HepG2 (cell line): ENCODE data around the gene BMP8B. TPM values are rescaled to one million over a fixed set of nuclear protein-coding genes. Genes with fewer than 3 reads are reported as not detected.
A peak's percentile ranks its signal among the peaks of the same experiment; 100 is the strongest.

ENCODE experiments used
- GABPA ChIP-seq, 2 experiments: IDR thresholded peaks; 2 replicates each; pipeline ENCODE4 v1.6.1; 2011 to 2016; ENCODE audit warnings: low read depth in 2 of 2, low read length in 1 of 2, missing biosample characterization in 1 of 2, missing genetic modification characterization in 1 of 2
- HMGXB4 ChIP-seq, 2 experiments: sonication (generic) in 1 of 2; formaldehyde crosslinking in 1 of 2; IDR thresholded peaks; 2 replicates each; pipeline versions ENCODE4 v1.4.0 to v1.6.1; 2018 to 2020; ENCODE audit warnings: missing genetic modification reagents in 2 of 2, borderline replicate concordance in 1 of 2, low read depth in 1 of 2, mild to moderate bottlenecking in 1 of 2, missing biosample characterization in 1 of 2
- KDM2A ChIP-seq: sonication (generic); formaldehyde crosslinking; IDR thresholded peaks from 2 replicates; pipeline ENCODE4 v1.4.0; 2020; ENCODE audit warnings: low read depth, missing genetic modification reagents, borderline replicate concordance
- KMT2B ChIP-seq: IDR thresholded peaks from 2 replicates; pipeline ENCODE4 v1.6.1; 2016; ENCODE audit warnings: missing genetic modification reagents, missing compliant biosample characterization
- MXI1 ChIP-seq: IDR thresholded peaks from 3 replicates; pipeline ENCODE4 v1.6.1; 2012; ENCODE audit warnings: low read depth, low read length, inconsistent platforms, borderline replicate concordance
- PHF8 ChIP-seq: sonication (generic); formaldehyde crosslinking; IDR thresholded peaks from 2 replicates; pipeline ENCODE4 v1.5.0; 2020; ENCODE audit warnings: missing genetic modification reagents
- POLR2A ChIP-seq, 2 experiments: IDR thresholded peaks; 2 replicates each; pipeline ENCODE4 v1.6.1; 2011; ENCODE audit warnings: low read depth in 2 of 2, low read length in 2 of 2, mild to moderate bottlenecking in 1 of 2, moderate library complexity in 1 of 2; ENCODE audit not compliant: insufficient read depth in 1 of 2
- RBFOX2 ChIP-seq: fragments of 200-400 bp; formaldehyde crosslinking; IDR thresholded peaks from 2 replicates; pipeline ENCODE4 v1.6.1; 2017; ENCODE audit warnings: low read depth, mild to moderate bottlenecking, low read length
- TFDP1 ChIP-seq: IDR thresholded peaks from 2 replicates; pipeline ENCODE4 v1.6.1; 2016; ENCODE audit warnings: missing compliant biosample characterization, missing genetic modification reagents, borderline replicate concordance
- ZNF160 ChIP-seq: sonication (generic); formaldehyde crosslinking; IDR thresholded peaks from 2 replicates; pipeline ENCODE4 v1.8.0; 2022; ENCODE audit warnings: mild to moderate bottlenecking, inconsistent platforms, missing genetic modification reagents
- ZNF33A ChIP-seq: sonication (generic); formaldehyde crosslinking; IDR thresholded peaks from 2 replicates; pipeline ENCODE4 v1.5.1; 2020; ENCODE audit warnings: missing genetic modification reagents, mild to moderate bottlenecking, moderate library complexity, borderline replicate concordance
- ZNF607 ChIP-seq: sonication (generic); formaldehyde crosslinking; IDR thresholded peaks from 2 replicates; pipeline ENCODE4 v1.5.1; 2020; ENCODE audit warnings: missing genetic modification reagents, mild to moderate bottlenecking, borderline replicate concordance
- polyA plus RNA-seq, 8 experiments: library from polyadenylated mRNA; depleted of rRNA in 3 of 8; stranded (reverse) in 7 of 8; unstranded in 1 of 8; fragments of >200 nt; fragmentation: Illumina TruSeq in 4 of 8; extraction: Trizol in 4 of 8; gene quantifications; 2 replicates each; pipeline versions ENCODE4 v1.2.1 to v1.2.3, GENCODE V29; 2011 to 2016; ENCODE audit warnings: low read depth in 4 of 8, missing spikeins in 1 of 8, mixed read lengths in 1 of 8; ENCODE audit not compliant: insufficient read depth in 1 of 8
- total RNA-seq, 5 experiments: library from RNA; depleted of rRNA; stranded (reverse); fragments of >200 nt; fragmentation: Illumina TruSeq; extraction: Trizol; gene quantifications; 2 replicates each; pipeline ENCODE4 v1.2.3, GENCODE V29; 2016; ENCODE audit warnings: low read depth in 1 of 5
- TF ChIP-seq, protein P1 (sequence below): sonication (generic); formaldehyde crosslinking; IDR thresholded peaks from 2 replicates; pipeline ENCODE4 v1.4.0; 2020; ENCODE audit warnings: mild to moderate bottlenecking, missing genetic modification reagents
- TF ChIP-seq, protein P2 (sequence below): sonication (generic); formaldehyde crosslinking; IDR thresholded peaks from 2 replicates; pipeline ENCODE4 v1.5.1; 2020; ENCODE audit warnings: mild to moderate bottlenecking, missing genetic modification reagents, moderate library complexity

Gene BMP8B
- total and polyA plus RNA-seq, 2 of the 13 experiments (the other 11 are each of a cell fraction or from before 2014, with no cell fraction given): 0.29 to 0.41 TPM

- TF ChIP-seq ZNF33A (CRISPR knock-in tag): no peak
- no peak for TF ChIP-seq ZNF607 (CRISPR knock-in tag)
- TF ChIP-seq GABPA (IDR thresholded peaks at IDR 0.05; ENCODE audit: low read depth, low read length): peak; percentile 71
- peak; percentile 84 for TF ChIP-seq GABPA (CRISPR knock-in tag; IDR thresholded peaks at IDR 0.05; ENCODE audit: low read depth)
- TF ChIP-seq, protein P1, sequence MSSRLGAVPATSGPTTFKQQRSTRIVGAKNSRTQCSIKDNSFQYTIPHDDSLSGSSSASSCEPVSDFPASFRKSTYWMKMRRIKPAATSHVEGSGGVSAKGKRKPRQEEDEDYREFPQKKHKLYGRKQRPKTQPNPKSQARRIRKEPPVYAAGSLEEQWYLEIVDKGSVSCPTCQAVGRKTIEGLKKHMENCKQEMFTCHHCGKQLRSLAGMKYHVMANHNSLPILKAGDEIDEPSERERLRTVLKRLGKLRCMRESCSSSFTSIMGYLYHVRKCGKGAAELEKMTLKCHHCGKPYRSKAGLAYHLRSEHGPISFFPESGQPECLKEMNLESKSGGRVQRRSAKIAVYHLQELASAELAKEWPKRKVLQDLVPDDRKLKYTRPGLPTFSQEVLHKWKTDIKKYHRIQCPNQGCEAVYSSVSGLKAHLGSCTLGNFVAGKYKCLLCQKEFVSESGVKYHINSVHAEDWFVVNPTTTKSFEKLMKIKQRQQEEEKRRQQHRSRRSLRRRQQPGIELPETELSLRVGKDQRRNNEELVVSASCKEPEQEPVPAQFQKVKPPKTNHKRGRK (CRISPR knock-in tag): no peak
- peak; percentile 42; the same call in 1 of the 2 replicates for TF ChIP-seq KDM2A (CRISPR knock-in tag)
- TF ChIP-seq, protein P2, sequence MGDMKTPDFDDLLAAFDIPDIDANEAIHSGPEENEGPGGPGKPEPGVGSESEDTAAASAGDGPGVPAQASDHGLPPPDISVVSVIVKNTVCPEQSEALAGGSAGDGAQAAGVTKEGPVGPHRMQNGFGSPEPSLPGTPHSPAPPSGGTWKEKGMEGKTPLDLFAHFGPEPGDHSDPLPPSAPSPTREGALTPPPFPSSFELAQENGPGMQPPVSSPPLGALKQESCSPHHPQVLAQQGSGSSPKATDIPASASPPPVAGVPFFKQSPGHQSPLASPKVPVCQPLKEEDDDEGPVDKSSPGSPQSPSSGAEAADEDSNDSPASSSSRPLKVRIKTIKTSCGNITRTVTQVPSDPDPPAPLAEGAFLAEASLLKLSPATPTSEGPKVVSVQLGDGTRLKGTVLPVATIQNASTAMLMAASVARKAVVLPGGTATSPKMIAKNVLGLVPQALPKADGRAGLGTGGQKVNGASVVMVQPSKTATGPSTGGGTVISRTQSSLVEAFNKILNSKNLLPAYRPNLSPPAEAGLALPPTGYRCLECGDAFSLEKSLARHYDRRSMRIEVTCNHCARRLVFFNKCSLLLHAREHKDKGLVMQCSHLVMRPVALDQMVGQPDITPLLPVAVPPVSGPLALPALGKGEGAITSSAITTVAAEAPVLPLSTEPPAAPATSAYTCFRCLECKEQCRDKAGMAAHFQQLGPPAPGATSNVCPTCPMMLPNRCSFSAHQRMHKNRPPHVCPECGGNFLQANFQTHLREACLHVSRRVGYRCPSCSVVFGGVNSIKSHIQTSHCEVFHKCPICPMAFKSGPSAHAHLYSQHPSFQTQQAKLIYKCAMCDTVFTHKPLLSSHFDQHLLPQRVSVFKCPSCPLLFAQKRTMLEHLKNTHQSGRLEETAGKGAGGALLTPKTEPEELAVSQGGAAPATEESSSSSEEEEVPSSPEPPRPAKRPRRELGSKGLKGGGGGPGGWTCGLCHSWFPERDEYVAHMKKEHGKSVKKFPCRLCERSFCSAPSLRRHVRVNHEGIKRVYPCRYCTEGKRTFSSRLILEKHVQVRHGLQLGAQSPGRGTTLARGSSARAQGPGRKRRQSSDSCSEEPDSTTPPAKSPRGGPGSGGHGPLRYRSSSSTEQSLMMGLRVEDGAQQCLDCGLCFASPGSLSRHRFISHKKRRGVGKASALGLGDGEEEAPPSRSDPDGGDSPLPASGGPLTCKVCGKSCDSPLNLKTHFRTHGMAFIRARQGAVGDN (CRISPR knock-in tag): peak; percentile 52; the same call in 1 of the 2 replicates
- peak; percentile 54 to 74 for TF ChIP-seq POLR2A (IDR thresholded peaks at IDR 0.05; ENCODE audit: insufficient read depth in 1 of 2, low read depth in 2 of 2, low read length in 2 of 2)
- 0 out of 2 replicates have a peak, but pooled peaks have one; percentile 16 for TF ChIP-seq ZNF160 (CRISPR knock-in tag)
- 0 out of 2 replicates have a peak, but pooled peaks have one; percentile 25 for TF ChIP-seq TFDP1 (CRISPR knock-in tag)
- TF ChIP-seq PHF8 (CRISPR knock-in tag): peak; percentile 62; the same call in 1 of the 2 replicates
- 0 out of 2 replicates have a peak, but pooled peaks have one; percentile 19 for TF ChIP-seq KMT2B (CRISPR knock-in tag)
- 0 out of 4 replicates have a peak, but pooled peaks of 1 of the 2 experiments have one; percentile 18 for TF ChIP-seq HMGXB4 (CRISPR knock-in tag; IDR thresholded peaks at IDR 0.05; ENCODE audit: borderline replicate concordance in 1 of 2, low read depth in 1 of 2)
- peak; percentile 62 for TF ChIP-seq RBFOX2
- TF ChIP-seq MXI1: peak; percentile 12; the same call in 1 of the 3 replicates
These were observed 49.9 kb downstream of the BMP8B start, which contains the start of gene PPIE (continued) for GRCh38 chr1:39738622-39739366.
